Breast epithelium (tissue), 3 donors: ENCODE results near the gene SOX18.

ENCODE experiments used
- POLR2A ChIP-seq: fragments of 450-650 bp; IDR thresholded peaks from one replicate; pipeline ENCODE4 v1.6.1; 2016; ENCODE audit warnings: antibody characterized with exemption, mild to moderate bottlenecking, moderate library complexity
- POLR2AphosphoS5 ChIP-seq, 3 donors: sonication (generic); formaldehyde crosslinking; IDR thresholded peaks; one replicate each; pipeline ENCODE4 v1.6.1; 2017; ENCODE audit warnings: antibody characterized with exemption in 3 of 3
- TF ChIP-seq, protein P1 (sequence below), 3 donors: fragments of 450-650 bp; IDR thresholded peaks; one replicate each; pipeline ENCODE4 v1.5.1; 2016 to 2017; ENCODE audit warnings: antibody characterized with exemption in 3 of 3, mild to moderate bottlenecking in 3 of 3, moderate library complexity in 3 of 3

- TF ChIP-seq, protein P1, sequence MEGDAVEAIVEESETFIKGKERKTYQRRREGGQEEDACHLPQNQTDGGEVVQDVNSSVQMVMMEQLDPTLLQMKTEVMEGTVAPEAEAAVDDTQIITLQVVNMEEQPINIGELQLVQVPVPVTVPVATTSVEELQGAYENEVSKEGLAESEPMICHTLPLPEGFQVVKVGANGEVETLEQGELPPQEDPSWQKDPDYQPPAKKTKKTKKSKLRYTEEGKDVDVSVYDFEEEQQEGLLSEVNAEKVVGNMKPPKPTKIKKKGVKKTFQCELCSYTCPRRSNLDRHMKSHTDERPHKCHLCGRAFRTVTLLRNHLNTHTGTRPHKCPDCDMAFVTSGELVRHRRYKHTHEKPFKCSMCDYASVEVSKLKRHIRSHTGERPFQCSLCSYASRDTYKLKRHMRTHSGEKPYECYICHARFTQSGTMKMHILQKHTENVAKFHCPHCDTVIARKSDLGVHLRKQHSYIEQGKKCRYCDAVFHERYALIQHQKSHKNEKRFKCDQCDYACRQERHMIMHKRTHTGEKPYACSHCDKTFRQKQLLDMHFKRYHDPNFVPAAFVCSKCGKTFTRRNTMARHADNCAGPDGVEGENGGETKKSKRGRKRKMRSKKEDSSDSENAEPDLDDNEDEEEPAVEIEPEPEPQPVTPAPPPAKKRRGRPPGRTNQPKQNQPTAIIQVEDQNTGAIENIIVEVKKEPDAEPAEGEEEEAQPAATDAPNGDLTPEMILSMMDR (IDR thresholded peaks at IDR 0.05): no peak
- TF ChIP-seq POLR2A (no peak), POLR2AphosphoS5 (IDR thresholded peaks at IDR 0.05) (peak in 1 of 3 donors; percentile 9)
These were observed 2.3 kb upstream of the SOX18 start for GRCh38 chr20:64051561-64052325.
